HG02973 (cell line): ENCODE measurements around the gene SCN9A.
A peak's percentile ranks its signal among the peaks of the same experiment; 100 is the strongest.
"Not testable (repeated sequence)": the region's sequence is repeated elsewhere in the genome, so short reads cannot be mapped to it uniquely, and the experiment has no call there.

Experiments
- ATAC-seq: cut with Tn5 transposase; IDR thresholded peaks from one replicate; pipeline ENCODE4 v1.9.1; 2021; ENCODE audit warnings: moderate library complexity; ENCODE audit not compliant: unreplicated experiment

The SCN9A gene

DNA sequence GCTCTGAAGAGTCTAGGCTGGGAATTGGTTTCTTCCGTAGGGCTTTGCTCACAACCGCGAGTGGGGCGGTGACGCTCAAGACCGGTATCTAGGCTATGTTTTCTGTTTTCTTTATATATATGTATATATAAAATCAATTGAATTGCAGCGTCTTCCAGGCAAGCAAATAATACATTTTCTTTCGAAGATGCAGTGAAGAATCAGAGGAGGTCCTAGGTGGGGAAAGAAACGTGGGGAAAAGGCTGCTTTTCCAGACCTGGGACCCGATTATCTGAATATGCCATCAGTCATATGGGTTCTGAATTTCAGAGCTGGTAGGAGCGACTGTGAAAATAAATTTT, 714 bp upstream of the SCN9A start:
- ATAC-seq: no peak

DNA sequence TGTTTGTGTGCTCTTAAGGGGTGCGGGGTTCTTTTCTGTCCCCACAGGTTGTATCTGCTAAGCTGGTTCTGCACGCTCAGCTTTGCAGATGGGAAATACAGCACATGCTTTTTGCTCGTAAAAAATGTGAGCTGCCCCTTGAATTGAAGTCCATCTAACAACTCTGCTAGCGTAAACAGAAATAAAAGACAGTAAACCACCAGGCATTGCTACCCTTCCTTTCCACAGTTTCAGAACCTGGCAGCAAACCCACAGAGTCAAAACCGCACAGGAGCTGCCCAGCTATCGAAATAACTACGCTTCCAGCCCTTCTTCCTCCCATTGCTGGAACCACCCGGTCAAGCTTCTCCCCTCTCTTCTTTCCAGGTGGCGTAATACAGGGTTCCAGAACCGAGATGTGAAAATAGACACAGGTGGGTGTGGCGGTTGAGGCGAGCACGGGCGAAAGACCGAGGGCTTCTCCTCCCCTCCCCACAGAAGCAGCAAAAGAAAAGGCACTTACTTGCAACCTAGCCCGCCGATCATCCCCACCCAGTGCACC, 479 bp downstream of the SCN9A start:
- peak; percentile 5 for ATAC-seq

DNA sequence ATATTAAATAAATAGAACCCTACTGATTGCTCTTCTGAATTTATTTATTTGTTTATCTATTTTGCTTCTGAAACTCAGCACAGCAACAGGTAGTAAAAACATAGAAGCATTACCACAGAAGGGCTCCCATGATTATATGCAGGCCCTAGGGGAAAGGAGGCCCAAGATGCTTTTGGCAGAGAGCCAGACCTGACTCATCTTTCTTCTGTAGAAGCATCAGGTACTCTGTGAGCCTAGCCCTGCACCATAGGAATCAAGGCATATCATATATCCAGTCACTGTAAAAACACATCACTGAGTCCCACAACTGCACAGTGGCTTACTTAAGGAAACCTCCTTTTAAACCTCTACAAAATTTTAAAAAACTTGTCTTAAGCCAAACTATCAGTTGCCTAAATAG, 1.8 kb downstream of the SCN9A start:
- no peak for ATAC-seq

DNA sequence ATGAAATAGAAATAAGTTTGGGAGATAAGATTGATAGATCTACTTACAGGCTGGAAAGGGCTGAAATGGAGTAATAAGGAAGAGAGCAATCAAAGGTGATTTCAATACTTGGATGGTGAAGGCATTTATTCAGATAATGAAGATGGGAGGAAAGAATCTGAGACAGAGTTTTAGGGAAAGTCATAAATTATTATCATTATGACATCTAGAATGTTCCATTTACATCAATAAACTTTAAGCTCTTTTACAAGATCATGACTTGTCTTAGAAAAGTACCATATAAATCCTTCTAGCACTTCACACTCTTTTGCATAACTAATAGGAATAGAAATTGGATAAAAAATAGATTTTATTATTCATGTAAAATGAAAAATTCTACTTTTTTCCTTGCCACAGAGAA, 2.2 kb downstream of the SCN9A start:
- no peak for ATAC-seq

DNA sequence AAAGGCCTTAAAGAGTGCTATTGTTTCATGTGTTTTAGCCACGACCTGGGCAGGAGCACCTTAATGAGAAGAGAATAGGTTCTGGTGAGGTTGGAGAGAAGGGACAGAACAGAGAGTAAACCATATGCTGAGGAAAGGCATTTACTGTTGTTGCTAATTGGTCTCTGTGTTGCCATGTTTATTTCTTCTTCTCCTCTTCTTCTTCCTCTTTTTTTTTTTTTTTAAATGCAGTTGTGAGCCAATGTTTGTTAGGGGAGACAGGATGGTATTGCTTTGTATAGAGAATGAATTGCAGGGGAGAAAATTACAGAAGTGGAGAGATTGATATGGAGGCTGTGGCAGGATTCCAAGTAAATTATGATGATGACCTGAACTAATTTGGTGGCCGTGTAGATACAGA, 2.6 kb downstream of the SCN9A start:
- no peak for ATAC-seq

- no peak for ATAC-seq
These were observed 3.7 kb downstream of the SCN9A start for GRCh38 chr2:166372046-166372445.

GRCh38 chr2:166365803-166366420, 9.8 kb downstream of the SCN9A start:
- ATAC-seq: no peak

GRCh38 chr2:166365239-166365638, 10.5 kb downstream of the SCN9A start:
- ATAC-seq: no peak

GRCh38 chr2:166364476-166365161, 11.1 kb downstream of the SCN9A start:
- no peak for ATAC-seq

DNA sequence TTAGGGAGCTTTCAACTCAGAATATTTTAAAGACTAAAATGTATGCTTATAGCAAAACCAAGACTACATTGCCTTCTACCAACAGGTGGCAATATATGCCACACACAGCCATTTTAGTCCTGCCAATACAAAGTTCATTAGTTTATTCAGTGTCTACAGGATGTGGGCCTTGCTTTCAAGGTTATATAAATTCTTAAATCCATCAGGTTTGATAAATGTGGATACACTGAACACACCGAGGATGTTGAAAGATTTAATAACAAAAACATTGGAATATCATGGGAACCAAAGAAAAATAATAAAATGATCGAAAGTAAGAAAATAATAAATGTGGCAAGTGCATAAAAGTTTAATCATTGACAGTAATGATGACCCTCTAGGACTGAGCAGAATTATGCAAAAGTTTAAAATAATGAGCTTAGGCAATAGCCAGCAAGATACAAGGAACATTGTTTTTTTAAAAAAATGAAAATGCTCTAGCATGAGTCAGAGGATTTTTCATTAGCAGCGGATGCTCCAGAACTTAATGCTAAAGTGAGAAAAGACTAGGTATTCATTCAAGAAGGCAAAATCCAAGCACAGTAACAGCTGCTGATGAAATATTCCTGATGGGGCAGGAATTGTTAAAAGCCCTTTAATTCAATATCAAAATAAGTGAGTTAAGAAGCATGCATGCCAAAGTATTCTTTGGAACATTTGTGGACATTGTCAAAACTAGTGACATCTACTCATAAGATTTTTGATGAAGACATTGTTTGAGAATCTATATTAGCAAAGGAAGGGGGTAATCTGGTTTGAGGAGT, 14.2 kb downstream of the SCN9A start:
- no peak for ATAC-seq

GRCh38 chr2:166360906-166361305, 14.8 kb downstream of the SCN9A start:
- no peak for ATAC-seq

GRCh38 chr2:166360426-166360825, 15.3 kb downstream of the SCN9A start:
- no peak for ATAC-seq

DNA sequence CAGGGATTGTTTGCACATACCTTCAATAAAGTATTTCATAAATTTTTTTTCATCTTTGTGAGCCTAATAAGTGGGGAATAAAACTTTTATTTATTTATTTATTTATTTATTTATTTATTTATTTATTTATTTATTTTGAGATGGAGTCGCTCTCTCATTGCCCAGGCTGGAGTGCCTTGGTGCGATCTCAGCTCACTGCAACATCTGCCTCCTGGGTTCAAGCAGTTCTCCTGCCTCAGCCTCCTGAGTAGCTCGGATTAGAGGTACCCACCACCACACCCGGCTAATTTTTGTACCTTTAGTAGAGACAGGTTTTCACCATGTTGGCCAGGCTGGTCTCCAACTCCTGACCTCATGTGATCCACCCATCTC, 17.8 kb downstream of the SCN9A start:
- ATAC-seq: not testable (repeated sequence)

GRCh38 chr2:166357068-166357949, 18.4 kb downstream of the SCN9A start:
- ATAC-seq: no peak

GRCh38 chr2:166351319-166351718, 24.4 kb downstream of the SCN9A start:
- no peak for ATAC-seq

DNA sequence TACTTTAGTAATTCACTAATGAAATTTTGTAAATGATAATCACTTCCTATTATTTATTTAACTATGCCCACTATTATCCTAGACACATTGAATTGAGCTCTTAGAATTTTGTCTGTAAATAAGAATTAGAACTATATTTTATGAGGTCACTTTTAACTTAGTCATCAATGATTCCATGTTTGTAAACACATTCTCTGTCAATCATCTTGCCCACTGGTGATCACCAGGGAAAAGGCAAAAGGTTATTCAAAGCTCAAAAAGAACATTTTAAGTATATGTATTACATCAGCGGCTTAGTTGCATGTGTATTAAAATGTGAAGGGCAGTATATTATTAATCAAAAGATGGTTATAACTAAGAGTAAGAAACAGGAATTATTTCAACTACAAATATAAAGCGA, 25.2 kb downstream of the SCN9A start:
- ATAC-seq: no peak

DNA sequence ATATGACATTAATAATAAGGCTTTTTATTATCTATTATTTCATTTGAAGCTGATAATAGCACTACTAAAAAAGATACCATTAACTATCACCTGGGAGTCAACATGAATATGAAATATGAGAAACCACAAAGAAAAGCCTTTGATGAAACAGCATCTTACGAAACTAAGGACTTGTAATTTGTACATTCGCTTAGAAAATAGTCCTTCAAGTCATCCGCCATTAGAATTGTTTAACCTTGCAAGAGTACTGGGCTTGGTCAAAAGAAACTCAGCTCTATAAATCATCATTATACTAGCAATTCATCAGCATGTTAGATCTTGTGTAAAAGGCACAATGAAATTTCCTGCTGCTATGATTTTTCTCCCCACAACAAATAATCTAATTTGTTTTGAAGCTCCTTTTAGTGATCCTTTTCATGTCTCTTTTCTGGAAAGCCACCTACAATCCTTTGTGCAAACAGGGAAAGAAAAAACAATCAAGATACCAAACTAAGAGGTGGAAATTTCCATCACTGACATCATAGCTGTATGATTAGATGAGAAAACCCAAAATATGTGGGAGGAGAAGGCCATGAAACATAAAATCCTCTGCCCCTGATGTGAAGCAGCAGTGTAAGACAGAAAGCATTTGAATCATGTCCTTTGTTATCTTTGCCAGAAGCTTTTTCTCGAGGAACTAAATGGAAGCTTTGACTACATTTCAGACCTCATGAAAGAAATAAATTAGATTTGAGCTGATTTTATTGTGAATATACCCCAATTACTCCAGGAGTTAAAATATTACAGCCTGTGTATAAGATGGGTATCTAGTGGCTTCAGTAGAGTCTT, 31.2 kb downstream of the SCN9A start:
- no peak for ATAC-seq

- no peak for ATAC-seq
These were observed 32.3 kb downstream of the SCN9A start for GRCh38 chr2:166343467-166343866.

DNA sequence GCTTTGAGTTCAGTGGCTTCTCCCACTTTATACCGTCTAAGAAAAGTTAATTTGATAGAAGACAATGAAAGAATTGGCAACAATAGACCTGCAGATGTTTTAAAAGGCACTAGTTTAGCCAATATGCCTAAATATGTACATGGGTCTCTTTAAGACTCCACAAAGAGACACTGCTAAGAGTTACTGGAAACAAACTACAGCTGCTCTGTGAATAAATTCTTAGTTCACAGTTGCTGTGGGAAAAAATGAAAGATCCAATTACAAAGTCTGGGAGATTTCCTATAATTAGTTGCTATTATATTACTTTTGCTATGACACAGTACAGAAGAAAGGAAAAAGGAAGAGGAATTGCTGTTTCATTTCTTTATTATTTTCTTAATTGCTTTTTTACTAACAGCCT, 34.3 kb downstream of the SCN9A start:
- ATAC-seq: no peak

DNA sequence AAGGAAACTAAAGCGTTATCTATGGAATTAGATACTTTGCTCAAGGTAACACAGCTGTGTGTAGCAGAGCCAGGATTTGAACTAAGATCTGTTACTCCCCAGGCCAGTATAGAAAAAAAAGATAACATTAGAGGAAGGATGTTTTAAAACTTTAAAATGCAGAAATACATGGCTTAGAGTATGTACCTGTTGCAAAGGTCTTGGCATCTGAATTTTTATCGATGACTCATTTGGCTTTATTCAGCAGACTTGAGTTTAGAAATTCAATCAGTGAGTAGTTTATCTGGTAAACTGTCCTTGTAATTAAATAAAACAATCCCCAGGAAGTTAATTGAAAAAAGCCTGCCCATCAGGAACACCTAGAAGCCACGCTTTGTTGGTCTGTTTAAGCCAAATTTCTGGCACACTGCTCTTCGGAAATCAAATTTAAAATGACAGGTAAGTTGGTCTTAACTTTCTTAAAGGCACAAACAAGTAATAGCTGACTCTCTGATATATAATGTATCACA, 36.9 kb downstream of the SCN9A start:
- ATAC-seq: no peak
